Chondrocyte (in vitro differentiated cells): ENCODE measurements around the gene ADAP1. TPM values are rescaled to one million over a fixed set of nuclear protein-coding genes. Genes with fewer than 3 reads are reported as not detected.
"Not testable (repeated sequence)": the region's sequence is repeated elsewhere in the genome, so short reads cannot be mapped to it uniquely, and the experiment has no call there.

Experiments
- DNase-seq: peaks from one replicate; pipeline ENCODE4 v3.0.0; 2021; ENCODE audit warnings: mixed read lengths, low spot score
- H3K27ac Mint-ChIP-seq: one replicate; pipeline ENCODE4 v1.8.0; 2021; ENCODE audit warnings: mild to moderate bottlenecking, moderate library complexity, mixed read lengths; ENCODE audit not compliant: unreplicated experiment
- H3K27me3 Mint-ChIP-seq: 2 replicates; pipeline ENCODE4 v1.8.0; 2021; ENCODE audit warnings: low read depth, mixed read lengths
- H3K36me3 Mint-ChIP-seq: 2 replicates; pipeline ENCODE4 v1.8.0; 2021; ENCODE audit warnings: low read depth, mixed read lengths
- H3K4me1 Mint-ChIP-seq: 2 replicates; pipeline ENCODE4 v1.8.0; 2021; ENCODE audit warnings: low read depth, mild to moderate bottlenecking, mixed read lengths
- H3K4me3 Mint-ChIP-seq: one replicate; pipeline ENCODE4 v1.8.0; 2021; ENCODE audit warnings: mild to moderate bottlenecking, moderate library complexity, mixed read lengths; ENCODE audit not compliant: unreplicated experiment
- H3K9me3 Mint-ChIP-seq: 2 replicates; pipeline ENCODE4 v1.8.0; 2021; ENCODE audit warnings: low read depth, mixed read lengths
- total RNA-seq: library from RNA; stranded (reverse); gene quantifications from 3 replicates; pipeline ENCODE4 v1.2.1, GENCODE V29; 2021
- TF ChIP-seq, protein P1 (sequence below): fragments of 200-600 bp; sonication (generic); IDR thresholded peaks from 2 replicates; pipeline ENCODE4 v1.5.0; 2021; ENCODE audit warnings: antibody characterized with exemption, mild to moderate bottlenecking, moderate library complexity

The ADAP1 gene
- total RNA-seq, 1 donor from 2014 or later, result 6.7 TPM

DNA sequence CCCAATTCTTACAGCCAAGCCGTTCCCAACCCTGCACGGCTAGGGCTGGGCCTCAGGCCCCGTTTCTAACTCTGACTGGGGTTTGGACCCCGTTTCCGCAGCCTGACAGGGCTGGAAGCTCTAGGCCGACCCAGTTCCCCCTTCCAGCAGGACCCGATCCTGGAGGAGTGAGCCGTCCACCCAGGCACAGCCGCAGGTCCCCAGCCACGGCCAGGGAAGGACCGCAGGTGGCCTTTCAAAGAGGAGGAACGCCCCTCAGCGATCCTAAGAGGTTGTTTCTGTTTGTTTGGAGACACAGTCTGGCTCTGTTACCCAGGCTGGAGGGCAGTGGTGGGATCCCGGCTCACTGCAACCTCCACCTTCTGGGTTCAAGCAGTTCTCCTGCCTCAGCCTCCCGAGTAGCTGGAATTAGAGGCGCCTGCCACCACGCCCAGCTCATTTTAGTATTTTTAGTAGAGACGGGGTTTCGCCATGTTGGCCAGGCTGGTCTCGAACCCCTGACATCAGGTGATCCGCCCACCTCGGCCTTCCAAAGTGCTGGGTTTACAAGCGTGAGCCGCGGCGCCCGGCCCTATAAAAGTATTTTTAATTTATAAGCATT, 78.9 kb downstream of the ADAP1 start:
- no peak for DNase-seq
- Mint-ChIP-seq H3K27me3 (no peaks in the 10 kb centered on the region), H3K4me1 (peaks cover 20% of the 10 kb centered on the region), H3K36me3 (peaks cover 13% of the 10 kb centered on the region), H3K4me3 (no peak overlapping the region), H3K9me3 (no peaks in the 10 kb centered on the region), H3K27ac (peak overlapping the region; percentile 45)
- TF ChIP-seq, protein P1, sequence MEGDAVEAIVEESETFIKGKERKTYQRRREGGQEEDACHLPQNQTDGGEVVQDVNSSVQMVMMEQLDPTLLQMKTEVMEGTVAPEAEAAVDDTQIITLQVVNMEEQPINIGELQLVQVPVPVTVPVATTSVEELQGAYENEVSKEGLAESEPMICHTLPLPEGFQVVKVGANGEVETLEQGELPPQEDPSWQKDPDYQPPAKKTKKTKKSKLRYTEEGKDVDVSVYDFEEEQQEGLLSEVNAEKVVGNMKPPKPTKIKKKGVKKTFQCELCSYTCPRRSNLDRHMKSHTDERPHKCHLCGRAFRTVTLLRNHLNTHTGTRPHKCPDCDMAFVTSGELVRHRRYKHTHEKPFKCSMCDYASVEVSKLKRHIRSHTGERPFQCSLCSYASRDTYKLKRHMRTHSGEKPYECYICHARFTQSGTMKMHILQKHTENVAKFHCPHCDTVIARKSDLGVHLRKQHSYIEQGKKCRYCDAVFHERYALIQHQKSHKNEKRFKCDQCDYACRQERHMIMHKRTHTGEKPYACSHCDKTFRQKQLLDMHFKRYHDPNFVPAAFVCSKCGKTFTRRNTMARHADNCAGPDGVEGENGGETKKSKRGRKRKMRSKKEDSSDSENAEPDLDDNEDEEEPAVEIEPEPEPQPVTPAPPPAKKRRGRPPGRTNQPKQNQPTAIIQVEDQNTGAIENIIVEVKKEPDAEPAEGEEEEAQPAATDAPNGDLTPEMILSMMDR, result no peak

DNA sequence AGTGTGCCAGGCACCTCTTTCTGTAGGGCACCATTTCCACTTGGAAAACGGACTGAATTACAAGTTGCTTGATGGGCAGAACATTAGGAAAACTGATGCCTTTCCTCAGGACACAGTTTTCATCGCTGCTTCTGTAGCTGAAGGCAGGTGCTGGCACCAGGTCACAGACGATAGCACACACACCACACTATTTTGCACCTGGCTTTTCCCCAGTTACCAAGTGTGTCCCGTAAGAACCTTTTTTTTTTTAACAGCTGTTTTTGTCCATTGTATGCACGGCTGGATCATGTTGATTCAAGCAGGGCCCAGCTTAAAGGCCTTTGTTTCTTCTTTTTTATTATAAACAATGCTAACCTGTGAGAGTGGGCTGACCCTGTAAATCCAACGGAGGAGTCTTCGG, 79.4 kb downstream of the ADAP1 start:
- H3K9me3 Mint-ChIP-seq, result no peaks in the 10 kb centered on the region
- peaks cover 14% of the 10 kb centered on the region for H3K36me3 Mint-ChIP-seq
- no peak overlapping the region for H3K4me3 Mint-ChIP-seq

DNA sequence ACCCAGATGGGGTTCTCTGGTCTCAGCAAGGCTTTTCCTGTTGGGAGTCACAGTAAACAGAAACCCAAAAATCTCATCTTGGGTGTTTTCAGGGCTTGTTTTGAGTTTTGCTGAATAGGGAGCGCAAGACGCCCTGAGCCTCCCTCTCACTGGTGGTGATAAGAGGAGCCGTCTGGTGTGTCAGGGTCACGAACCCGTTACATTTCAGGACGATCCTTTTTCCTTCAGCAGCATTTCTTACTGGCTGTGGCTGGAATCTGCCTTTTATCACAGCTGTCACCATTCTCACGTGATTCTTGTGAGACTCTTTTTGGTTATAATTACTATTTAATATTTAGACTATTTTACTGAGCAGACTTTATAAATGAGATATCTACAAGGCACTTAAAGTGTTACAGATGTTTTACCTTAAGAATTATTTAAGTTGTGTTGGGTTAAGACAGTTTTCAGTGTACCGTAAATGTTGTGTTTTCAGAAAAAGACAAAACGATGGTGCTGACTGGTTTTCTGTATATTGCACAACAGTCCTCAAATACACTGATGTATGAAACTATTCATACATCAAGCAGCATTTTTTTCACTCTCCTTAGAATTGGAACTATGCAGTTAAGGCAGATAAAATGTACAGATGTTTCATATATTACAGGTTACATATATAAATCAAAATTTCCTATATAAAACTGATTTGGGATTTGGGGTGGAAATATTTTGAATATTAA, 80.3 kb downstream of the ADAP1 start:
- DNase-seq, result no peak
- Mint-ChIP-seq H3K4me1 (peaks cover 14% of the 10 kb centered on the region), H3K36me3 (peaks cover 16% of the 10 kb centered on the region), H3K4me3 (no peak overlapping the region), H3K27ac (no peak overlapping the region), H3K9me3 (no peaks in the 10 kb centered on the region), H3K27me3 (no peaks in the 10 kb centered on the region)
- TF ChIP-seq, protein P1, result no peak

More for the DNA sequence above, 79.4 kb downstream of the ADAP1 start:
- peaks cover 20% of the 10 kb centered on the region for H3K4me1 Mint-ChIP-seq
- TF ChIP-seq, protein P1, result no peak
- DNase-seq, result no peak
- H3K27ac Mint-ChIP-seq, result peak overlapping the region; percentile 45
- H3K27me3 Mint-ChIP-seq, result no peaks in the 10 kb centered on the region

DNA sequence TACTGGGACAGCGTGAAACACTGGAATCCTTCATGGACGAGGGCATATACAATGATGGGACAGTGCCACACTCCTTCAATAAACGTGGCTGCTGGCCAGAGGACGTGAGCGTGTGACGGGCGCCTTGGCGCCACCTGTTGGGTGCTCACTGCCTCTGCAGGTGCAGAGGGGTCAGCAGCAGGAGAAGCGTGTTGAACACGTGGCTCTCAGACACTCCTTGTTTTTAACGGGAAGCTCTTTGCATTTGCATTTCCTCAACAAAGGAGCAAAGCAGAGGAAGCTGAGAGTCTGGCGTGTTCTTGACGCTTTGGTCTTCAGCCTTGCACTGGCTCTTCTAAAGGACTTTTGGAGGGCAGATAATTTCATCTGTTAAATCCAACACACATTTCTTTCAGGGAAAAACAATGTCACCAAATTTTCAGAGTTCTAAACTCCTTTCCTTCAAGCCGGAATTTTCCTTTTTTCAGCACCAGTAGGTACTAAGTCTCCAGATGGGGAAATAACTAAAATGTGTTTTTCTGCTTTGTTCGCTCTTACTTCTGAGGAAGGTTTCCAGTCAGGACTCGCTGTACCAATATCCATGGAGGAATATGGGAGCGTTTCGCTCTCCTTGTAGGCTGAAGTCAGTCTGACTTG, 81.0 kb downstream of the ADAP1 start:
- TF ChIP-seq, protein P1, result peak; percentile 95
- no peak overlapping the region for H3K4me3 Mint-ChIP-seq

DNA sequence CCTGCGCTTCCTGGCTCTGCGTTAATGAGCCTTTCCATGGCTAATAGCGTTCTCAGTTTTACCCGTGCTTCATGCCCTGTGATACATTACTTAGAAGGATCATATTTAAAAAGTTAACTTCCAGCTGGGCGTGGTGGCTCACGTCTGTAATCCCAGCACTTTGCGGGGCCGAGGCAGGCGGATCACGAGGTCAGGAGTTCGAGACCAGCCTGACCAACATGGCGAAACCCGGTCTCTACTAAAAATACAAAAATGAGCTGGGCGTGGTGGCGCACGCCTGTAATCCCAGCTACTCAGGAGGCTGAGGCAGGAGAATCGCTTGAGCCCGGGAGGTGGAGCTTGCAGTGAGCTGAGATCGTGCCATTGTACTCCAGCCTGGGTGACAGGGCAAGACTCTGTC, 81.8 kb downstream of the ADAP1 start:
- peaks cover 15% of the 10 kb centered on the region for H3K36me3 Mint-ChIP-seq
- H3K4me1 Mint-ChIP-seq, result peaks cover 10% of the 10 kb centered on the region
- H3K27me3 Mint-ChIP-seq, H3K9me3 Mint-ChIP-seq, H3K27ac Mint-ChIP-seq, H3K4me3 Mint-ChIP-seq, DNase-seq: not testable (repeated sequence)

More for the DNA sequence above, 81.0 kb downstream of the ADAP1 start:
- Mint-ChIP-seq H3K27me3 (no peaks in the 10 kb centered on the region), H3K9me3 (no peaks in the 10 kb centered on the region), H3K4me1 (peaks cover 12% of the 10 kb centered on the region), H3K36me3 (peaks cover 15% of the 10 kb centered on the region), H3K27ac (peak overlapping the region; percentile 54)
- no peak for DNase-seq
